NCI-H446 treated with DMSO at 0.1 percent for 48 hours (cell line): Measurements from ENCODE around the gene EMC9.

ENCODE experiments used
- DNase-seq: peaks from one replicate; lab custom pipeline; 2025; lab: John Stamatoyannopoulos, UW

The EMC9 gene

GRCh38 chr14:24141097-24141880, at the start of gene EMC9:
EMC9 (minus strand) TSS chr14:24141591; CDS start chr14:24141304, 287 bp downstream.
- DNase-seq = peak; percentile 99

- DNase-seq = no peak
Observed at GRCh38 chr14:24190416-24190815, 49.0 kb upstream of the EMC9 start.

- DNase-seq = no peak
Observed at GRCh38 chr14:24189460-24189859, 48.1 kb upstream of the EMC9 start.

- DNase-seq = no peak
Observed at GRCh38 chr14:24189059-24189375, 47.6 kb upstream of the EMC9 start.

GRCh38 chr14:24188251-24189058, 47.1 kb upstream of the EMC9 start, which contains the start of gene IPO4:
IPO4 (minus strand) TSS chr14:24188816; CDS start chr14:24188787, 29 bp downstream.
- DNase-seq = peak; percentile 96

- DNase-seq = no peak
Observed at GRCh38 chr14:24187539-24187915, 46.1 kb upstream of the EMC9 start.

GRCh38 chr14:24186831-24187538, 45.6 kb upstream of the EMC9 start:
- DNase-seq = no peak

- DNase-seq = no peak
Observed at GRCh38 chr14:24185741-24186140, 44.4 kb upstream of the EMC9 start.

- DNase-seq = no peak
Observed at GRCh38 chr14:24185026-24185425, 43.6 kb upstream of the EMC9 start.

- DNase-seq = no peak
Observed at GRCh38 chr14:24184104-24184970, 42.9 kb upstream of the EMC9 start.

- DNase-seq = no peak
Observed at GRCh38 chr14:24183014-24183481, 41.7 kb upstream of the EMC9 start.

- no peak for DNase-seq
Observed at GRCh38 chr14:24182110-24182882, 40.9 kb upstream of the EMC9 start.

GRCh38 chr14:24181371-24182077, 40.1 kb upstream of the EMC9 start:
- DNase-seq = no peak

GRCh38 chr14:24179961-24180796, 38.8 kb upstream of the EMC9 start:
- DNase-seq = no peak

GRCh38 chr14:24179294-24179960, 38.0 kb upstream of the EMC9 start:
- no peak for DNase-seq

GRCh38 chr14:24178399-24179178, 37.2 kb upstream of the EMC9 start:
- DNase-seq = no peak

- DNase-seq = no peak
Observed at GRCh38 chr14:24177891-24178290, 36.5 kb upstream of the EMC9 start.
